ENCODE results near the gene COA5. TPM values are rescaled to one million over a fixed set of nuclear protein-coding genes. Genes with fewer than 3 reads are reported as not detected.
"Not testable (repeated sequence)": the region's sequence is repeated elsewhere in the genome, so short reads cannot be mapped to it uniquely, and the experiment has no call there.

Gene COA5
- polyA plus RNA-seq, 2 of the 4 experiments (the other 2 are of a cell fraction), result 32.7 to 43.3 TPM

GRCh38 chr2:98604547-98604946, 3.8 kb downstream of the COA5 start:
- TF ChIP-seq MYC (IDR thresholded peaks at IDR 0.05; ENCODE audit: borderline replicate concordance, low read length), result no peak
- TF ChIP-seq ZSCAN20 (CRISPR knock-in tag; IDR thresholded peaks at IDR 0.05), result no peak
- no peak for TF ChIP-seq ESRRA (IDR thresholded peaks at IDR 0.05; ENCODE audit: borderline replicate concordance, low read length)
- no peak for TF ChIP-seq FOSL2 (IDR thresholded peaks at IDR 0.05)
- no peak for TF ChIP-seq FOSL2 (CRISPR knock-in tag; IDR thresholded peaks at IDR 0.05)
- no peak for TF ChIP-seq TP53 (CRISPR knock-in tag; IDR thresholded peaks at IDR 0.05)
- TF ChIP-seq HDAC2 (IDR thresholded peaks at IDR 0.05), result no peak
- TF ChIP-seq REST (IDR thresholded peaks at IDR 0.05), result no peak
- TF ChIP-seq RAD21 (conservative IDR thresholded peaks at IDR 0.05 in 1 of 2, IDR thresholded peaks at IDR 0.05 in 1 of 2), result no peak
- no peak for TF ChIP-seq FOXS1 (CRISPR knock-in tag; IDR thresholded peaks at IDR 0.05)
- no peak for TF ChIP-seq CBX8 (IDR thresholded peaks at IDR 0.05)
- no peak for TF ChIP-seq CEBPB (IDR thresholded peaks at IDR 0.05)
- ATAC-seq (no peak), DNase-seq (ENCODE audit: low read depth in 1 of 2, low spot score in 1 of 2) (no peak), FAIRE-seq (no peak)
- CTCF ChIA-PET, result interaction anchor here (1.1 kb wide), 1 partner anchor 953 kb away, joined by 3 read pairs; no protein-coding TSS in a partner anchor
- POLR2A ChIA-PET, result no interaction called here
- H3K4me3 ChIP-seq, result no peak overlapping the region
- peaks cover 12% of the 10 kb centered on the region for H3K4me1 ChIP-seq
- H3K27ac ChIP-seq, result no peak overlapping the region
- WGBS (ENCODE audit: missing lambda C conversion rate), result 85% methylated on average over 2 of the region's 2 CpGs
- no peak overlapping the region for H3K4me2 ChIP-seq
- H3K9me3 ChIP-seq, result no peaks in the 10 kb centered on the region

- CTCF ChIA-PET, result interaction anchor here (0.6 to 3.1 kb wide), 13 partner anchors 9 to 443 kb away, joined by 3 to 23 read pairs (median 3); no protein-coding TSS in a partner anchor
- peaks cover 11% of the 10 kb centered on the region for H3K4me1 ChIP-seq
- ATAC-seq (peak; percentile 99 to 100), DNase-seq (ENCODE audit: low read depth in 1 of 2, low spot score in 1 of 2) (peak; percentile 52 to 66), FAIRE-seq (no peak)
- TF ChIP-seq RAD21 (conservative IDR thresholded peaks at IDR 0.05 in 1 of 2, IDR thresholded peaks at IDR 0.05 in 1 of 2) (peak; percentile 62 to 70), SMC3 (IDR thresholded peaks at IDR 0.05) (peak; percentile 64), ZNF302 (CRISPR knock-in tag; IDR thresholded peaks at IDR 0.05) (no peak), CTCF (IDR thresholded peaks at IDR 0.05) (peak; percentile 61), MAFK (IDR thresholded peaks at IDR 0.05; ENCODE audit: partially characterized antibody) (no peak)
- 22% methylated on average over 3 of the region's 3 CpGs for WGBS (ENCODE audit: missing lambda C conversion rate)
- no peak overlapping the region for H3K27ac ChIP-seq
- H3K9me3 ChIP-seq, result no peaks in the 10 kb centered on the region
- H3K4me2 ChIP-seq, result no peak overlapping the region
- no peak overlapping the region for H3K4me3 ChIP-seq
- POLR2A ChIA-PET, result no interaction called here
Measured at GRCh38 chr2:98601532-98602132, 6.7 kb downstream of the COA5 start.

GRCh38 chr2:98598781-98599428, 9.4 kb downstream of the COA5 start:
- Histone ChIP-seq H3K4me2 (no peak overlapping the region), H3K4me3 (no peak overlapping the region), H3K9me3 (no peaks in the 10 kb centered on the region), H3K27ac (no peak overlapping the region), H3K4me1 (peaks cover 9% of the 10 kb centered on the region; the same call in 2 of the 3 replicates)
- WGBS (ENCODE audit: missing lambda C conversion rate), result 82% methylated on average over 1 of the region's 1 CpG
- ChIA-PET POLR2A (interaction anchor here (0.6 kb wide), 2 partner anchors 172 to 205 kb away, joined by 5 read pairs; no protein-coding TSS in a partner anchor), CTCF (no interaction called here)
- FAIRE-seq (no peak), ATAC-seq (no peak), DNase-seq (ENCODE audit: low read depth in 1 of 2, low spot score in 1 of 2) (no peak)
- TF ChIP-seq ESRRA (IDR thresholded peaks at IDR 0.05; ENCODE audit: borderline replicate concordance, low read length), result no peak
- TF ChIP-seq ZSCAN20 (CRISPR knock-in tag; IDR thresholded peaks at IDR 0.05), result no peak
- no peak for TF ChIP-seq EP300 (IDR thresholded peaks at IDR 0.05)
- TF ChIP-seq HES2 (IDR thresholded peaks at IDR 0.05), result no peak
- TF ChIP-seq USF2 (IDR thresholded peaks at IDR 0.05), result no peak
- TF ChIP-seq POLR2A (IDR thresholded peaks at IDR 0.05; ENCODE audit: low read length), result no peak
- no peak for TF ChIP-seq NFE2L2 (conservative IDR thresholded peaks at IDR 0.05; ENCODE audit: low read length)
- TF ChIP-seq JUN (IDR thresholded peaks at IDR 0.05), result no peak
- no peak for TF ChIP-seq HDAC2 (IDR thresholded peaks at IDR 0.05)

GRCh38 chr2:98594665-98595064, 13.6 kb downstream of the COA5 start:
- H3K4me2 ChIP-seq; POLR2A ChIA-PET; ATAC-seq; FAIRE-seq; H3K4me1 ChIP-seq; H3K9me3 ChIP-seq; DNase-seq (ENCODE audit: low read depth in 1 of 2, low spot score in 1 of 2); CTCF ChIA-PET; H3K27ac ChIP-seq; H3K4me3 ChIP-seq: not testable (repeated sequence)
- 86% methylated on average over 2 of the region's 4 CpGs for WGBS (ENCODE audit: missing lambda C conversion rate)
